K562 (cell line): Measurements from ENCODE around the gene SLC4A5. TPM values are rescaled to one million over a fixed set of nuclear protein-coding genes. Genes with fewer than 3 reads are reported as not detected.

ENCODE experiments used
- ARID1B ChIP-seq: fragments of 450-650 bp; IDR thresholded peaks from 2 replicates; pipeline ENCODE4 v1.6.1; 2016; ENCODE audit warnings: antibody characterized with exemption, mild to moderate bottlenecking, inconsistent platforms
- CBFA2T3 ChIP-seq: fragments of 450-650 bp; IDR thresholded peaks from 2 replicates; pipeline ENCODE4 v1.6.1; 2017
- CHD4 ChIP-seq: fragments of 200-600 bp; sonication (generic); IDR thresholded peaks from 3 replicates; pipeline ENCODE4 v1.6.1; 2012; ENCODE audit warnings: low read depth, mild to moderate bottlenecking, mixed read lengths, low read length, inconsistent platforms; ENCODE audit not compliant: insufficient read depth, insufficient replicate concordance, poor library complexity, severe bottlenecking
- GTF2F1 ChIP-seq: IDR thresholded peaks from 2 replicates; pipeline ENCODE4 v1.6.1; 2011; ENCODE audit warnings: low read depth, low read length, improper control_type of control experiment
- HDAC1 ChIP-seq, 2 experiments: fragments of 450-650 bp; IDR thresholded peaks; 2 replicates each; pipeline ENCODE4 v1.6.1; 2016 to 2017; ENCODE audit warnings: inconsistent platforms in 1 of 2, mild to moderate bottlenecking in 1 of 2, moderate library complexity in 1 of 2
- HDAC2 ChIP-seq: fragments of 450-650 bp; IDR thresholded peaks from 2 replicates; pipeline ENCODE4 v1.6.1; 2016; ENCODE audit warnings: mild to moderate bottlenecking
- IRF2 ChIP-seq: sonication (generic); formaldehyde crosslinking; IDR thresholded peaks from 2 replicates; pipeline ENCODE4 v1.8.1; 2022; ENCODE audit warnings: mild to moderate bottlenecking, missing genetic modification reagents
- NR2C2 ChIP-seq, 2 experiments: fragments of 200-800 bp in 1 of 2; sonication (Bioruptor generic) in 1 of 2; sonication (generic) in 1 of 2; formaldehyde crosslinking in 1 of 2; IDR thresholded peaks; 2 replicates each; pipeline versions ENCODE4 v1.6.1 to v1.8.0; 2016 to 2022; ENCODE audit warnings: mild to moderate bottlenecking in 1 of 2, missing compliant biosample characterization in 1 of 2, missing genetic modification characterization in 1 of 2, missing genetic modification reagents in 1 of 2
- PML ChIP-seq: IDR thresholded peaks from 2 replicates; pipeline ENCODE4 v1.6.1; 2012; ENCODE audit warnings: low read length, inconsistent platforms
- ZNF384 ChIP-seq: IDR thresholded peaks from 2 replicates; pipeline ENCODE4 v1.6.1; 2012; ENCODE audit warnings: low read depth, low read length, improper control_type of control experiment
- polyA plus RNA-seq, 8 experiments: library from polyadenylated mRNA; depleted of rRNA in 4 of 8; stranded (reverse) in 5 of 8; unstranded in 3 of 8; fragments of >200 nt; fragmentation: Nextera tagmentation in 2 of 8; fragmentation: Illumina TruSeq in 1 of 8; extraction: Ambion mirVana in 2 of 8; extraction: Trizol in 1 of 8; gene quantifications; 2 replicates each; pipeline versions ENCODE4 v1.2.1 to v1.2.3, GENCODE V29; 2011 to 2014; ENCODE audit warnings: inconsistent platforms in 1 of 8, missing spikeins in 1 of 8
- total RNA-seq, 7 experiments: library from RNA; depleted of rRNA in 6 of 7; stranded (reverse); fragments of >200 nt in 6 of 7; fragmentation: Illumina TruSeq in 2 of 7; extraction: Trizol in 2 of 7; gene quantifications; 2 replicates each; pipeline versions ENCODE4 v1.2.1 to v1.2.3, GENCODE V29; 2011 to 2021; ENCODE audit warnings: low replicate concordance in 1 of 7
- TF ChIP-seq, protein P1 (sequence below), 2 experiments: IDR thresholded peaks; 2 replicates each; pipeline ENCODE4 v1.6.1; 2012; ENCODE audit warnings: improper control_type of control experiment in 2 of 2, low read depth in 2 of 2, low read length in 2 of 2, borderline replicate concordance in 1 of 2
- TF ChIP-seq, protein P2 (sequence below): fragments of 250-450 bp; sonication (Bioruptor Pico); IDR thresholded peaks from 2 replicates; pipeline ENCODE4 v1.4.0; 2020; ENCODE audit warnings: mild to moderate bottlenecking
- TF ChIP-seq, protein P3 (sequence below): sonication (generic); formaldehyde crosslinking; IDR thresholded peaks from 2 replicates; pipeline ENCODE4 v1.8.1; 2023; ENCODE audit warnings: missing genetic modification reagents, mild to moderate bottlenecking, borderline replicate concordance
- TF ChIP-seq, protein P4 (sequence below): IDR thresholded peaks from 2 replicates; pipeline ENCODE4 v1.6.1; 2011; ENCODE audit warnings: borderline replicate concordance, low read depth, mild to moderate bottlenecking, moderate library complexity, low read length; ENCODE audit not compliant: insufficient read depth, poor library complexity, severe bottlenecking

The SLC4A5 gene
- total and polyA plus RNA-seq, 9 of the 15 experiments (the other 6 are each of a cell fraction or from before 2014, with no cell fraction given) = 0.03 to 0.77 (median 0.14) TPM; not detected in 1

DNA sequence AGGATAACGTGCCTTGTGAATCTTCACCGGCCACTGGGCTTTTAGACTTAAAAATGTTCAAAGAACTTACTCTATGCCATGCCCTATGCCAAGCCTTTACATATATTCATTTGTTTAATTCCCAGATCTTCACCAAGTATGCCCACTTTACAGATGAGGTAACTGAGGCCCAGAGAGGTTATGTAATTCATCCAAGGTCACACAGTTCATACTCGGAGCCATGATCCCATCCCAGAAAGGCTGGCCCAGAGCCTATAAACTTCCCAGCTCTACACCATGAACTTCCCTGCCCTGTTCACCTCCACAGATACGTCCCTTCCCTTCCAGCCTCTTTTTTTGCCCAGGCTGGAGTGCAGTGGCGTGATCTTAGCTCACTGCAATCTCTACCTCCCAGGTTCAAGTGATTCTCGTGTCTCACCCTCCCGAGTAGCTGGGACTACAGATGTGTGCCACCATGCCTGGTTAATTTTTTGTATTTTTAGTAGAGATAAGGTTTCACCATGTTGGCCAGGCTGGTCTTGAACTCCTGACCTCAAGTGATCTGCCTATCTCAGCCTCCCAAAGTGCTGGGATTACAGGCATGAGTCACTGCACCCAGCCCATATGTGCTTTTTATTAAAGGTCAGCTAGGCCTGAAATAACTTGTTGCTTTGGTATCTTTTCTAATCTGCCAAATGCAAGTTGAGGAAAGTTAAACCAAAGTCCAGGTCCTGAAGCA lies 100.7 kb downstream of the SLC4A5 start (continued):
- TF ChIP-seq CHD4 = peak; percentile 40
- no peak for TF ChIP-seq GTF2F1
- TF ChIP-seq, protein P1, sequence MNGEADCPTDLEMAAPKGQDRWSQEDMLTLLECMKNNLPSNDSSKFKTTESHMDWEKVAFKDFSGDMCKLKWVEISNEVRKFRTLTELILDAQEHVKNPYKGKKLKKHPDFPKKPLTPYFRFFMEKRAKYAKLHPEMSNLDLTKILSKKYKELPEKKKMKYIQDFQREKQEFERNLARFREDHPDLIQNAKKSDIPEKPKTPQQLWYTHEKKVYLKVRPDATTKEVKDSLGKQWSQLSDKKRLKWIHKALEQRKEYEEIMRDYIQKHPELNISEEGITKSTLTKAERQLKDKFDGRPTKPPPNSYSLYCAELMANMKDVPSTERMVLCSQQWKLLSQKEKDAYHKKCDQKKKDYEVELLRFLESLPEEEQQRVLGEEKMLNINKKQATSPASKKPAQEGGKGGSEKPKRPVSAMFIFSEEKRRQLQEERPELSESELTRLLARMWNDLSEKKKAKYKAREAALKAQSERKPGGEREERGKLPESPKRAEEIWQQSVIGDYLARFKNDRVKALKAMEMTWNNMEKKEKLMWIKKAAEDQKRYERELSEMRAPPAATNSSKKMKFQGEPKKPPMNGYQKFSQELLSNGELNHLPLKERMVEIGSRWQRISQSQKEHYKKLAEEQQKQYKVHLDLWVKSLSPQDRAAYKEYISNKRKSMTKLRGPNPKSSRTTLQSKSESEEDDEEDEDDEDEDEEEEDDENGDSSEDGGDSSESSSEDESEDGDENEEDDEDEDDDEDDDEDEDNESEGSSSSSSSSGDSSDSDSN (IDR thresholded peaks at IDR 0.05; ENCODE audit: borderline replicate concordance in 1 of 2, low read depth in 2 of 2, low read length in 2 of 2) = no peak
- TF ChIP-seq, protein P2, sequence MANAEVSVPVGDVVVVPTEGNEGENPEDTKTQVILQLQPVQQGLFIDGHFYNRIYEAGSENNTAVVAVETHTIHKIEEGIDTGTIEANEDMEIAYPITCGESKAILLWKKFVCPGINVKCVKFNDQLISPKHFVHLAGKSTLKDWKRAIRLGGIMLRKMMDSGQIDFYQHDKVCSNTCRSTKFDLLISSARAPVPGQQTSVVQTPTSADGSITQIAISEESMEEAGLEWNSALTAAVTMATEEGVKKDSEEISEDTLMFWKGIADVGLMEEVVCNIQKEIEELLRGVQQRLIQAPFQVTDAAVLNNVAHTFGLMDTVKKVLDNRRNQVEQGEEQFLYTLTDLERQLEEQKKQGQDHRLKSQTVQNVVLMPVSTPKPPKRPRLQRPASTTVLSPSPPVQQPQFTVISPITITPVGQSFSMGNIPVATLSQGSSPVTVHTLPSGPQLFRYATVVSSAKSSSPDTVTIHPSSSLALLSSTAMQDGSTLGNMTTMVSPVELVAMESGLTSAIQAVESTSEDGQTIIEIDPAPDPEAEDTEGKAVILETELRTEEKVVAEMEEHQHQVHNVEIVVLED (CRISPR knock-in tag) = no peak
- TF ChIP-seq NR2C2 (CRISPR knock-in tag; IDR thresholded peaks at IDR 0.05) = no peak
- peak; percentile 50; the same call in 1 of the 2 replicates for TF ChIP-seq NR2C2 (tag; IDR thresholded peaks at IDR 0.05)
- TF ChIP-seq ARID1B = peak; percentile 90
- TF ChIP-seq ZNF384 = no peak
- TF ChIP-seq PML = 0 out of 2 replicates have a peak, but pooled peaks have one; percentile 28
- no peak for TF ChIP-seq IRF2 (CRISPR knock-in tag)
- TF ChIP-seq, protein P3, sequence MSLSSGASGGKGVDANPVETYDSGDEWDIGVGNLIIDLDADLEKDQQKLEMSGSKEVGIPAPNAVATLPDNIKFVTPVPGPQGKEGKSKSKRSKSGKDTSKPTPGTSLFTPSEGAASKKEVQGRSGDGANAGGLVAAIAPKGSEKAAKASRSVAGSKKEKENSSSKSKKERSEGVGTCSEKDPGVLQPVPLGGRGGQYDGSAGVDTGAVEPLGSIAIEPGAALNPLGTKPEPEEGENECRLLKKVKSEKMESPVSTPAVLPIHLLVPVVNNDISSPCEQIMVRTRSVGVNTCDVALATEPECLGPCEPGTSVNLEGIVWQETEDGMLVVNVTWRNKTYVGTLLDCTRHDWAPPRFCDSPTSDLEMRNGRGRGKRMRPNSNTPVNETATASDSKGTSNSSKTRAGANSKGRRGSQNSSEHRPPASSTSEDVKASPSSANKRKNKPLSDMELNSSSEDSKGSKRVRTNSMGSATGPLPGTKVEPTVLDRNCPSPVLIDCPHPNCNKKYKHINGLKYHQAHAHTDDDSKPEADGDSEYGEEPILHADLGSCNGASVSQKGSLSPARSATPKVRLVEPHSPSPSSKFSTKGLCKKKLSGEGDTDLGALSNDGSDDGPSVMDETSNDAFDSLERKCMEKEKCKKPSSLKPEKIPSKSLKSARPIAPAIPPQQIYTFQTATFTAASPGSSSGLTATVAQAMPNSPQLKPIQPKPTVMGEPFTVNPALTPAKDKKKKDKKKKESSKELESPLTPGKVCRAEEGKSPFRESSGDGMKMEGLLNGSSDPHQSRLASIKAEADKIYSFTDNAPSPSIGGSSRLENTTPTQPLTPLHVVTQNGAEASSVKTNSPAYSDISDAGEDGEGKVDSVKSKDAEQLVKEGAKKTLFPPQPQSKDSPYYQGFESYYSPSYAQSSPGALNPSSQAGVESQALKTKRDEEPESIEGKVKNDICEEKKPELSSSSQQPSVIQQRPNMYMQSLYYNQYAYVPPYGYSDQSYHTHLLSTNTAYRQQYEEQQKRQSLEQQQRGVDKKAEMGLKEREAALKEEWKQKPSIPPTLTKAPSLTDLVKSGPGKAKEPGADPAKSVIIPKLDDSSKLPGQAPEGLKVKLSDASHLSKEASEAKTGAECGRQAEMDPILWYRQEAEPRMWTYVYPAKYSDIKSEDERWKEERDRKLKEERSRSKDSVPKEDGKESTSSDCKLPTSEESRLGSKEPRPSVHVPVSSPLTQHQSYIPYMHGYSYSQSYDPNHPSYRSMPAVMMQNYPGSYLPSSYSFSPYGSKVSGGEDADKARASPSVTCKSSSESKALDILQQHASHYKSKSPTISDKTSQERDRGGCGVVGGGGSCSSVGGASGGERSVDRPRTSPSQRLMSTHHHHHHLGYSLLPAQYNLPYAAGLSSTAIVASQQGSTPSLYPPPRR (CRISPR knock-in tag) = no peak
- TF ChIP-seq, protein P4, sequence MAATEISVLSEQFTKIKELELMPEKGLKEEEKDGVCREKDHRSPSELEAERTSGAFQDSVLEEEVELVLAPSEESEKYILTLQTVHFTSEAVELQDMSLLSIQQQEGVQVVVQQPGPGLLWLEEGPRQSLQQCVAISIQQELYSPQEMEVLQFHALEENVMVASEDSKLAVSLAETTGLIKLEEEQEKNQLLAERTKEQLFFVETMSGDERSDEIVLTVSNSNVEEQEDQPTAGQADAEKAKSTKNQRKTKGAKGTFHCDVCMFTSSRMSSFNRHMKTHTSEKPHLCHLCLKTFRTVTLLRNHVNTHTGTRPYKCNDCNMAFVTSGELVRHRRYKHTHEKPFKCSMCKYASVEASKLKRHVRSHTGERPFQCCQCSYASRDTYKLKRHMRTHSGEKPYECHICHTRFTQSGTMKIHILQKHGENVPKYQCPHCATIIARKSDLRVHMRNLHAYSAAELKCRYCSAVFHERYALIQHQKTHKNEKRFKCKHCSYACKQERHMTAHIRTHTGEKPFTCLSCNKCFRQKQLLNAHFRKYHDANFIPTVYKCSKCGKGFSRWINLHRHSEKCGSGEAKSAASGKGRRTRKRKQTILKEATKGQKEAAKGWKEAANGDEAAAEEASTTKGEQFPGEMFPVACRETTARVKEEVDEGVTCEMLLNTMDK = no peak
- peak; percentile 48; the same call in 1 of the 2 replicates for TF ChIP-seq HDAC2
- TF ChIP-seq HDAC1 (IDR thresholded peaks at IDR 0.05) = 0 out of 4 replicates have a peak, but pooled peaks of 1 of the 2 experiments have one; percentile 53
- peak; percentile 97 for TF ChIP-seq CBFA2T3
